ENCODE measurements around the gene ROR1.

GRCh38 chr1:63951059-63951946, 177.5 kb downstream of the ROR1 start:
- TF ChIP-seq CTCF (IDR thresholded peaks at IDR 0.05) (no peak), EZH2phosphoT487 (IDR thresholded peaks at IDR 0.05) (no peak)

Data from neural progenitor cell (in vitro differentiated cells).